Thyroid gland (tissue), 4 donors: ENCODE measurements around the gene LRPPRC. TPM values are rescaled to one million over a fixed set of nuclear protein-coding genes. Genes with fewer than 3 reads are reported as not detected.

Source experiments
- DNase-seq, 2 donors: peaks; one replicate each; pipeline ENCODE4 v3.0.0-alpha.2; 2019
- H3K27ac ChIP-seq, 3 donors: fragments of 200-600 bp; sonication (generic); 1 replicate in 2 of 3; 2 replicates in 1 of 3; pipeline ENCODE4 v1.5.1; 2016 to 2019; ENCODE audit warnings: mild to moderate bottlenecking in 1 of 3, moderate library complexity in 1 of 3
- H3K27me3 ChIP-seq: fragments of 200-600 bp; sonication (generic); one replicate; pipeline ENCODE4 v1.5.1; 2019
- H3K36me3 ChIP-seq, 2 donors: fragments of 200-600 bp; sonication (generic); one replicate each; pipeline ENCODE4 v1.5.1; 2016 to 2019
- H3K4me1 ChIP-seq, 2 donors: fragments of 200-600 bp; sonication (generic); one replicate each; pipeline ENCODE4 v1.5.1; 2017 to 2019
- H3K4me3 ChIP-seq, 3 donors: fragments of 200-600 bp; sonication (generic); replicated peaks in 1 of 3; 1 replicate in 2 of 3; 2 replicates in 1 of 3; pipeline ENCODE4 v1.5.1; 2016; ENCODE audit warnings: mild to moderate bottlenecking in 1 of 3
- H3K9me3 ChIP-seq: fragments of 200-600 bp; sonication (generic); one replicate; pipeline ENCODE4 v1.5.1; 2017
- CTCF ChIP-seq, 6 experiments: fragments of 200-600 bp in 3 of 6; fragments of 450-650 bp in 3 of 6; sonication (generic) in 3 of 6; IDR thresholded peaks; one replicate each; pipeline ENCODE4 v1.5.1; 2016 to 2019; ENCODE audit warnings: antibody characterized with exemption in 6 of 6, mild to moderate bottlenecking in 2 of 6, inconsistent platforms in 1 of 6, moderate library complexity in 1 of 6
- POLR2A ChIP-seq, 2 donors: fragments of 450-650 bp; IDR thresholded peaks; one replicate each; pipeline ENCODE4 v1.6.1; 2017; ENCODE audit warnings: antibody characterized with exemption in 2 of 2, mild to moderate bottlenecking in 2 of 2, moderate library complexity in 1 of 2
- WGBS, 2 donors: methylation state at CpG; one replicate each; pipeline ENCODE4 v1.1.5; 2017; 5-methylcytosine and 5-hydroxymethylcytosine counted together
- intact Hi-C: fragments of 100-400 bp; cut with DNase I; formaldehyde crosslinking; loops from one replicate; pipeline ENCODE4 v1.15.1; 2023
- total RNA-seq, 4 donors: library from RNA; depleted of rRNA; stranded (reverse); fragments of >200 nt; gene quantifications; one replicate each; pipeline ENCODE4 v1.2.3, GENCODE V29; 2016

LRPPRC gene
- total RNA-seq, 4 donors from 2014 or later = 47.5 to 79.3 (median 54.9) TPM

GRCh38 chr2:43943809-43944452 lies 51.9 kb downstream of the LRPPRC start:
- 80 to 87% methylated on average over 5 of the region's 5 CpGs for WGBS, 2 donors
- intact Hi-C loops = no loop called here
- TF ChIP-seq POLR2A (IDR thresholded peaks at IDR 0.05) (no peak), CTCF (IDR thresholded peaks at IDR 0.05) (no peak)
- no peaks in the 10 kb centered on the region for H3K4me1 ChIP-seq
- no peak overlapping the region for H3K27ac ChIP-seq
- no peaks in the 10 kb centered on the region for H3K9me3 ChIP-seq
- H3K36me3 ChIP-seq = peaks cover 28 to 37% of the 10 kb centered on the region in 2 donors
- DNase-seq = no peak
- H3K27me3 ChIP-seq = no peaks in the 10 kb centered on the region
- no peak overlapping the region for H3K4me3 ChIP-seq

DNA sequence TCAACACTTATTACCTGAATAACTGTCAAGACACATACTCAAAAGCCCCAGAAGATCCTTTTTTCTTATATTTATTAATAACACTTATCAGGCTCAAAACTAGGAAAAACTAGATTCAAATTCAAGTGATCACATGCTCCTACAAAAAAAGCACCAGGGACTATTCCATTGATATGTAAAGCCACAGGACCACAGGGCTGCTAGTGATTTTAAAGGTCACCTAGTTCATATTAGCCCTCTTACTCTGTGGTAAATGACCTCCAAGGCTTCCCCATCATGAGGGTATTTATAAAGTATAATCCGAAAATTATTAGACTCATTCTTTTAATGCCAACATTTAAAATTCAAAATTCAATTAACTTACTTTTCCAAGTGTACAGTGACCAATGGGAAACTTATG lies 52.5 kb downstream of the LRPPRC start:
- no peak overlapping the region for H3K4me3 ChIP-seq
- H3K36me3 ChIP-seq = peaks cover 28 to 37% of the 10 kb centered on the region in 2 donors
- no peak overlapping the region for H3K27ac ChIP-seq
- no peak for DNase-seq
- no peaks in the 10 kb centered on the region for H3K27me3 ChIP-seq
- H3K4me1 ChIP-seq = no peaks in the 10 kb centered on the region
- WGBS, 2 donors = 95 to 98% methylated on average over 1 of the region's 1 CpG
- intact Hi-C loops = no loop called here
- TF ChIP-seq POLR2A (IDR thresholded peaks at IDR 0.05) = no peak
- no peak for TF ChIP-seq CTCF (IDR thresholded peaks at IDR 0.05)
- H3K9me3 ChIP-seq = no peaks in the 10 kb centered on the region

DNA sequence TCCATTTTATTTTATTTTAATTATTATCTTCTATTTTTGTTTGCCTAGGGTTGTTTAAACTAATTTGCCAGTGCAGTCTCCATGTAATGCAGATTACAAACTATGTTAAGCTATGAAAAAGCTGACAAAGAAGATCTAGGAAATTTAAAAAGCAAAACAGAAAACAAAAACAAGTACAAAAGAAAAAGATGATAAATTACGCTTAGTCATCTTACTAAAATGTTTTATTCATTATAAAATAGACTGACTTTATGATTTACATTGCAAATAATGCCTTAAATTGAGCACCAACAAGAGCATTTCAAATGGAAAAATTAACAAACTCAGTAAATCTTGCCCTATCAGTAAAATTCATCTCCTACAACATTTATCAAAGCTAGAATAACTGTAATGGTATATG lies 52.9 kb downstream of the LRPPRC start:
- TF ChIP-seq CTCF (IDR thresholded peaks at IDR 0.05) (no peak), POLR2A (IDR thresholded peaks at IDR 0.05) (no peak)
- intact Hi-C loops = no loop called here
- H3K4me1 ChIP-seq = no peaks in the 10 kb centered on the region
- no peak overlapping the region for H3K27ac ChIP-seq
- WGBS, 2 donors = 97% methylated on average over 1 of the region's 1 CpG
- DNase-seq = no peak
- H3K9me3 ChIP-seq = no peaks in the 10 kb centered on the region
- no peaks in the 10 kb centered on the region for H3K27me3 ChIP-seq
- H3K36me3 ChIP-seq = peaks cover 28 to 34% of the 10 kb centered on the region in 2 donors
- no peak overlapping the region for H3K4me3 ChIP-seq

GRCh38 chr2:43941966-43942365 lies 53.8 kb downstream of the LRPPRC start:
- Histone ChIP-seq H3K36me3 (peaks cover 24 to 25% of the 10 kb centered on the region in 2 donors), H3K9me3 (no peaks in the 10 kb centered on the region), H3K4me1 (no peaks in the 10 kb centered on the region), H3K27ac (no peak overlapping the region), H3K4me3 (no peak overlapping the region), H3K27me3 (no peaks in the 10 kb centered on the region)
- no peak for TF ChIP-seq CTCF (IDR thresholded peaks at IDR 0.05)
- no peak for TF ChIP-seq POLR2A (IDR thresholded peaks at IDR 0.05)
- intact Hi-C loops = no loop called here
- DNase-seq = no peak
- 67 to 83% methylated on average over 4 of the region's 4 CpGs for WGBS, 2 donors

DNA sequence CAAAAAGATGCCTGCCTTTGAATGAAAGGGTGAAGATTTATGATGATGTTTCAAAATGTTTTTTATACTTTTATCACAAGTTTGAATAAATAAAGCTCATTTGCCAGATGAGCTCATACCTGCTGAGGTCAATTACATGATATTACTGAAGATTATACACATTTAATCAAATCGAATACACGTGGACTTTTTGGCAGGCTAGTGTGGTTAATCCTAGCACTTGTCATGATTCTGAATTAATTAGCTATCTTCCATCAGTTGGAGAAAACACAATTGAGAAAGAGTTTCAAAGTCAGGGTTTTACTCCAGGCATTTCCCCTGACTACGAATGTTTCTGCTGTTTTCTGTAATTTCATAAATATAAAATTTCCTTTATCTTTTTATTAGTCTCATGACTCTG lies 54.4 kb downstream of the LRPPRC start:
- Histone ChIP-seq H3K4me3 (no peak overlapping the region), H3K36me3 (peaks cover 19 to 21% of the 10 kb centered on the region in 2 donors), H3K9me3 (no peaks in the 10 kb centered on the region), H3K27ac (no peak overlapping the region), H3K4me1 (no peaks in the 10 kb centered on the region), H3K27me3 (no peaks in the 10 kb centered on the region)
- no peak for DNase-seq
- WGBS, 2 donors = 87 to 93% methylated on average over 3 of the region's 3 CpGs
- TF ChIP-seq POLR2A (IDR thresholded peaks at IDR 0.05) (no peak), CTCF (IDR thresholded peaks at IDR 0.05) (no peak)
- intact Hi-C loops = no loop called here
